Loucy (cell line): ENCODE measurements around the gene DIRAS3.
"Not testable (repeated sequence)": the region's sequence is repeated elsewhere in the genome, so short reads cannot be mapped to it uniquely, and the experiment has no call there.

Source experiments
- H2AFZ ChIP-seq: fragments of 200-600 bp; sonication (generic); 2 replicates; pipeline ENCODE4 v1.6.0; 2016; ENCODE audit warnings: antibody characterized with exemption, mild to moderate bottlenecking, low read length, moderate library complexity
- H3F3A ChIP-seq: fragments of 200-600 bp; 2 replicates; pipeline ENCODE4 v1.6.0; 2016; ENCODE audit warnings: antibody characterized with exemption, low read depth, mild to moderate bottlenecking
- H3K27me3 ChIP-seq: fragments of 200-600 bp; sonication (generic); 2 replicates; pipeline ENCODE4 v1.6.1; 2014; ENCODE audit warnings: low read length, mild to moderate bottlenecking; ENCODE audit not compliant: insufficient read depth, poor library complexity, severe bottlenecking
- H3K36me3 ChIP-seq: fragments of 200-600 bp; sonication (generic); 2 replicates; pipeline ENCODE4 v1.6.1; 2016; ENCODE audit warnings: low read length; ENCODE audit not compliant: insufficient read depth
- H3K4me1 ChIP-seq: fragments of 200-600 bp; sonication (generic); 2 replicates; pipeline ENCODE4 v1.5.1; 2014; ENCODE audit warnings: low read length, mild to moderate bottlenecking; ENCODE audit not compliant: insufficient read depth, poor library complexity, severe bottlenecking
- H3K4me2 ChIP-seq: fragments of 200-600 bp; sonication (generic); 2 replicates; pipeline ENCODE4 v1.6.0; 2014; ENCODE audit warnings: antibody characterized with exemption, low read length, low read depth, mild to moderate bottlenecking; ENCODE audit not compliant: poor library complexity, severe bottlenecking
- H3K4me3 ChIP-seq: fragments of 200-600 bp; sonication (generic); 2 replicates; pipeline ENCODE4 v1.5.1; 2014; ENCODE audit warnings: low read length, mild to moderate bottlenecking, mixed read lengths; ENCODE audit not compliant: poor library complexity, severe bottlenecking
- H3K79me2 ChIP-seq: fragments of 200-600 bp; sonication (generic); 2 replicates; pipeline ENCODE4 v1.6.1; 2014; ENCODE audit warnings: low read length; ENCODE audit not compliant: insufficient read depth
- H3K9ac ChIP-seq: fragments of 200-600 bp; sonication (generic); 2 replicates; pipeline ENCODE4 v1.6.0; 2014; ENCODE audit warnings: mild to moderate bottlenecking, low read depth, low read length, moderate library complexity; ENCODE audit not compliant: poor library complexity, severe bottlenecking
- H3K9me2 ChIP-seq: fragments of 200-600 bp; sonication (generic); replicated peaks from 2 replicates; pipeline ENCODE4 v1.6.1; 2016; ENCODE audit warnings: low read depth, low read length, mixed read lengths
- H3K9me3 ChIP-seq: fragments of 200-600 bp; sonication (generic); 2 replicates; pipeline ENCODE4 v1.6.1; 2014; ENCODE audit warnings: mild to moderate bottlenecking, antibody characterized with exemption, low read length, low read depth; ENCODE audit not compliant: insufficient read depth
- H4K20me1 ChIP-seq: fragments of 200-600 bp; sonication (generic); 2 replicates; pipeline ENCODE4 v1.6.0; 2014; ENCODE audit warnings: antibody characterized with exemption, low read length, mild to moderate bottlenecking; ENCODE audit not compliant: insufficient read depth, poor library complexity, severe bottlenecking
- CTCF ChIP-seq: fragments of 200-600 bp; sonication (generic); conservative IDR thresholded peaks from 2 replicates; pipeline ENCODE4 v1.5.1; 2014; ENCODE audit warnings: mild to moderate bottlenecking, antibody characterized with exemption, low read length
- EZH2phosphoT487 ChIP-seq: fragments of 200-600 bp; IDR thresholded peaks from 2 replicates; pipeline ENCODE4 v1.6.1; 2018; ENCODE audit warnings: antibody characterized with exemption, mild to moderate bottlenecking, moderate library complexity, borderline replicate concordance

The DIRAS3 gene

GRCh38 chr1:68011657-68012375 is 38.6 kb downstream of the DIRAS3 start:
- no peak for TF ChIP-seq EZH2phosphoT487
- Histone ChIP-seq H4K20me1 (no peaks in the 10 kb centered on the region), H3K9me3 (no peaks in the 10 kb centered on the region), H3K9me2 (no peaks in the 10 kb centered on the region), H3K27me3 (no peaks in the 10 kb centered on the region), H3K4me2 (no peak overlapping the region), H2AFZ (no peak overlapping the region), H3K9ac (no peak overlapping the region), H3K79me2 (no peaks in the 10 kb centered on the region), H3K4me3 (no peak overlapping the region), H3F3A (no peaks in the 10 kb centered on the region), H3K4me1 (no peaks in the 10 kb centered on the region), H3K36me3 (no peaks in the 10 kb centered on the region)

- no peaks in the 10 kb centered on the region for H3K79me2 ChIP-seq
- TF ChIP-seq EZH2phosphoT487 (no peak), CTCF (no peak)
- no peak overlapping the region for H3K9ac ChIP-seq
- H4K20me1 ChIP-seq = no peaks in the 10 kb centered on the region
- H3K9me3 ChIP-seq = no peaks in the 10 kb centered on the region
- no peak overlapping the region for H3K4me3 ChIP-seq
- no peaks in the 10 kb centered on the region for H3K36me3 ChIP-seq
- no peaks in the 10 kb centered on the region for H3K4me1 ChIP-seq
- H3K27me3 ChIP-seq = no peaks in the 10 kb centered on the region
- H3K4me2 ChIP-seq = no peak overlapping the region
- no peaks in the 10 kb centered on the region for H3F3A ChIP-seq
- no peaks in the 10 kb centered on the region for H3K9me2 ChIP-seq
- H2AFZ ChIP-seq = no peak overlapping the region
Measured at GRCh38 chr1:68010543-68010942, 39.9 kb downstream of the DIRAS3 start.

- no peak overlapping the region for H3K9ac ChIP-seq
- no peaks in the 10 kb centered on the region for H3K27me3 ChIP-seq
- H3K4me2 ChIP-seq = no peak overlapping the region
- H2AFZ ChIP-seq = no peak overlapping the region
- no peaks in the 10 kb centered on the region for H3K36me3 ChIP-seq
- TF ChIP-seq EZH2phosphoT487 = no peak
- TF ChIP-seq CTCF = peak; percentile 24; the same call in 1 of the 2 replicates
- H3K9me2 ChIP-seq = no peaks in the 10 kb centered on the region
- H4K20me1 ChIP-seq = no peaks in the 10 kb centered on the region
- no peaks in the 10 kb centered on the region for H3K4me1 ChIP-seq
- no peaks in the 10 kb centered on the region for H3K9me3 ChIP-seq
- no peaks in the 10 kb centered on the region for H3K79me2 ChIP-seq
- H3K4me3 ChIP-seq = no peak overlapping the region
- H3F3A ChIP-seq = no peaks in the 10 kb centered on the region
Measured at GRCh38 chr1:68010090-68010489, 40.3 kb downstream of the DIRAS3 start.

- H3K9me2 ChIP-seq, H3K27me3 ChIP-seq: not testable (repeated sequence)
Measured at GRCh38 chr1:68003626-68004025, 46.8 kb downstream of the DIRAS3 start.

More at GRCh38 chr1:68003626-68004025, 46.8 kb downstream of the DIRAS3 start:
- H3K9ac ChIP-seq, H3F3A ChIP-seq, H3K79me2 ChIP-seq, H3K9me3 ChIP-seq, H3K4me3 ChIP-seq, H3K4me2 ChIP-seq, H2AFZ ChIP-seq, H3K4me1 ChIP-seq, H4K20me1 ChIP-seq, H3K36me3 ChIP-seq: not testable (repeated sequence)
